IgD-negative memory B cell (primary cell): ENCODE results near the gene WSCD2. TPM values are rescaled to one million over a fixed set of nuclear protein-coding genes. Genes with fewer than 3 reads are reported as not detected.

Source experiments
- H3K27ac Mint-ChIP-seq, 3 donors: one replicate each; pipeline ENCODE4 v1.8.0; 2020 to 2022; ENCODE audit warnings: mild to moderate bottlenecking in 3 of 3, mixed read lengths in 3 of 3, moderate library complexity in 1 of 3
- H3K27me3 Mint-ChIP-seq: one replicate; pipeline ENCODE4 v1.8.0; 2021; ENCODE audit warnings: mixed read lengths
- H3K36me3 Mint-ChIP-seq: one replicate; pipeline ENCODE4 v1.8.0; 2020; ENCODE audit warnings: mild to moderate bottlenecking, mixed read lengths
- H3K4me1 Mint-ChIP-seq, 3 donors: one replicate each; pipeline ENCODE4 v1.8.0; 2020 to 2022; ENCODE audit warnings: mixed read lengths in 3 of 3, mild to moderate bottlenecking in 1 of 3
- H3K4me3 Mint-ChIP-seq, 4 donors: one replicate each; pipeline ENCODE4 v1.8.0; 2020 to 2022; ENCODE audit warnings: mild to moderate bottlenecking in 4 of 4, mixed read lengths in 4 of 4, moderate library complexity in 3 of 4
- H3K9me3 Mint-ChIP-seq, 3 donors: one replicate each; pipeline ENCODE4 v1.8.0; 2020 to 2021; ENCODE audit warnings: mixed read lengths in 3 of 3, mild to moderate bottlenecking in 1 of 3
- polyA plus RNA-seq: library from polyadenylated mRNA; unstranded; fragments of 300-500 nt; fragmentation: Illumina TruSeq; gene quantifications from one replicate; pipeline ENCODE4 v1.2.3, GENCODE V29; 2021

WSCD2 gene
- polyA plus RNA-seq, 1 donor from 2014 or later = 2.8 TPM

DNA sequence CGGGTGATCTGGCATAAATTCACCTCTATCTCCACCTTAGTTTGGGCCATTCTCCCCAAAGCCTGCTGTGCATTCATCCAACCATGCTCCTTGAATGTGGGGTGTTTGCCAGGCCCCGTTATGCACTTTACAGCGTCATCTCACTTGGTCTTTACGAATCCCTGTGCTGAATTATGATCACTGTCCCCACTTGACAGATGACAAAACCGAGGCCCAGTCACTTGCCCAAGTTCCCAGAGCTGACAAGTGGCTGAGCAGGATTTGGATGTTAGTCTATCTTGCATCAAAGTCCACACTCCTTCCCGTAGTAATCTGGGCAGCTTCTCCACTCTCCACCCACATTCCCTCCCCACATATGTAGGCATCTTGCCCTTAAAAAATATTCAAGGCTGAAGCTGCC is 44.8 kb downstream of the WSCD2 start:
- Mint-ChIP-seq H3K27ac (no peak overlapping the region), H3K4me3 (no peak overlapping the region), H3K9me3 (peaks cover 0 to 5% (median 0%) of the 10 kb centered on the region in 3 donors), H3K4me1 (no peaks in the 10 kb centered on the region), H3K27me3 (peaks cover 3% of the 10 kb centered on the region), H3K36me3 (peaks cover 2% of the 10 kb centered on the region)

GRCh38 chr12:108174641-108175040 is 45.6 kb downstream of the WSCD2 start:
- Mint-ChIP-seq H3K4me3 (no peak overlapping the region), H3K27ac (no peak overlapping the region), H3K36me3 (peaks cover 2% of the 10 kb centered on the region), H3K27me3 (peaks cover 3% of the 10 kb centered on the region), H3K9me3 (peaks cover 0 to 5% (median 0%) of the 10 kb centered on the region in 3 donors), H3K4me1 (no peaks in the 10 kb centered on the region)

GRCh38 chr12:108175310-108175709 is 46.2 kb downstream of the WSCD2 start:
- peaks cover 0 to under 1% (median 0%) of the 10 kb centered on the region in 3 donors for H3K4me1 Mint-ChIP-seq
- no peak overlapping the region for H3K4me3 Mint-ChIP-seq

DNA sequence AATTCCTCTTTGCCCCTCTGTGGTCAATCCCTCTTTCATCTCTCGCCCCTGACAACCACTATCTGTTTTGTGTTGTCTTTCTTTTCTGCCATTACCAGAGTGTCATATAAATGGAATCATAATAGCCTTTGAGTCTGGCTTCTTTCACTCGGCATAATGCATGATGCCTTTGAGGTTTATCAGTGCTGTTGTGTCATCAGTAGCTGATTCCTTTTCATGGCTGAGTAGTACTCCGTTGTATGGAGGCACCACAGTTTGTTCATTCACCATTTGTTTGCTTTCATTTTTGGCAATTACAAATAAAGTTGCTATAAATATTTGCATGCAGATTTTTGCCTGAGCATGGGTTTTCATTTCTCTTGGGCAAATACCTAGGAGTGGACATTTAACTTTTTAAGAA is 47.2 kb downstream of the WSCD2 start:
- peaks cover 0 to 5% (median 0%) of the 10 kb centered on the region in 3 donors for H3K9me3 Mint-ChIP-seq
- peaks cover 2% of the 10 kb centered on the region for H3K36me3 Mint-ChIP-seq
- H3K4me1 Mint-ChIP-seq = peaks cover 0 to 4% (median 0%) of the 10 kb centered on the region in 3 donors
- no peak overlapping the region for H3K27ac Mint-ChIP-seq
- H3K4me3 Mint-ChIP-seq = no peak overlapping the region
- peaks cover 3% of the 10 kb centered on the region for H3K27me3 Mint-ChIP-seq

More at GRCh38 chr12:108175310-108175709, 46.2 kb downstream of the WSCD2 start:
- Mint-ChIP-seq H3K9me3 (peaks cover 0 to 5% (median 0%) of the 10 kb centered on the region in 3 donors), H3K36me3 (peaks cover 2% of the 10 kb centered on the region), H3K27ac (no peak overlapping the region), H3K27me3 (peaks cover 3% of the 10 kb centered on the region)

DNA sequence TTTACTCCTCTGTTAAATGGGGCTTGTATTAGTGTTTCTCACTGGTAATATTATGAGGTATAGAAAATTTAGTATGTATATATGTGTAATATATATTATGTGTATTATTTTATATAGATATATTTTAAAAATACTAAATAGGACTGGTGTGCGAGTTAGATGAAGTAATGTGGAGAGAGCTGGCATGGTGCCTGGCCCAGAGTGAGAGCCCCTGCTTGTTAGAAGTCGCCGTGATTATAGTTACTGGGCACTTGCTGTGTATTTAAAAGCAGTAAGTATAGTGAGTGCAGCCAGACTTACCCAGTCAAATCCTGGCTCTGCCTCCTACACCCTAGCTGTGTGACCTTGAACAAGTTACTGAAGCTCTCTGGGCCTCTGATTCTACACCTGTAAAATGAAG is 48.0 kb downstream of the WSCD2 start:
- peaks cover 2% of the 10 kb centered on the region for H3K36me3 Mint-ChIP-seq

GRCh38 chr12:108179305-108179704 is 50.2 kb downstream of the WSCD2 start:
- Mint-ChIP-seq H3K36me3 (peaks cover 2% of the 10 kb centered on the region), H3K9me3 (peaks cover 0 to 5% (median 0%) of the 10 kb centered on the region in 3 donors), H3K27ac (no peak overlapping the region), H3K4me3 (no peak overlapping the region), H3K4me1 (peaks cover 0 to 4% (median 0%) of the 10 kb centered on the region in 3 donors), H3K27me3 (peaks cover 3% of the 10 kb centered on the region)

More for the DNA sequence above, 48.0 kb downstream of the WSCD2 start:
- Mint-ChIP-seq H3K4me3 (no peak overlapping the region), H3K27ac (no peak overlapping the region), H3K27me3 (peaks cover 3% of the 10 kb centered on the region), H3K9me3 (peaks cover 0 to 5% (median 0%) of the 10 kb centered on the region in 3 donors), H3K4me1 (peaks cover 0 to 4% (median 0%) of the 10 kb centered on the region in 3 donors)

GRCh38 chr12:108180255-108181094 is 51.4 kb downstream of the WSCD2 start:
- Mint-ChIP-seq H3K4me3 (no peak overlapping the region), H3K27me3 (peaks cover 3% of the 10 kb centered on the region), H3K9me3 (peaks cover 0 to 5% (median 0%) of the 10 kb centered on the region in 3 donors), H3K4me1 (peaks cover 0 to 4% (median 0%) of the 10 kb centered on the region in 3 donors), H3K27ac (no peak overlapping the region), H3K36me3 (peaks cover 2% of the 10 kb centered on the region)

GRCh38 chr12:108181095-108181454 is 52.0 kb downstream of the WSCD2 start:
- Mint-ChIP-seq H3K27ac (no peak overlapping the region), H3K4me1 (peaks cover 0 to 4% (median 0%) of the 10 kb centered on the region in 3 donors), H3K9me3 (peaks cover 0 to 4% (median 0%) of the 10 kb centered on the region in 3 donors), H3K27me3 (peaks cover 3% of the 10 kb centered on the region), H3K36me3 (peaks cover 1% of the 10 kb centered on the region), H3K4me3 (no peak overlapping the region)

DNA sequence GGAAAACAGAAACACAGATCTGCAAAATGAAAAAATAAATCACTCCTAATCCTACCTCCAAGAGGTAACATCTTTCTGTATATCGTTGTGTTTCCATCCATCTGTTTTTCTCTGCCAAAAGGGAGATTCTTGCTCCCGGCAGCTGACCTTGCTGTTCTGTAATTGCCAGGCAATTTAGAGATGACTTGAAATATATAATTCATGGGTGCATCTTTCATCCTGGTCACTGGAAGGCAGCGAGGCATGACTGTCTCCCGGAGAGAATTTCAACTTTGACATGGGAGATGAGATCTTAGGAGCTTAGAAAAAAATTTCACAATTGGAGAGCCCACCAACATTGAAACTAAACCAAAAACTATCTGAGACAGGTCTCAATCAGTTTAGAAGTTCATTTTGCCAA is 53.0 kb downstream of the WSCD2 start:
- H3K9me3 Mint-ChIP-seq = no peaks in the 10 kb centered on the region
- peaks cover 0 to 4% (median 0%) of the 10 kb centered on the region in 3 donors for H3K4me1 Mint-ChIP-seq
- H3K27ac Mint-ChIP-seq = no peak overlapping the region
- H3K4me3 Mint-ChIP-seq = no peak overlapping the region
- no peaks in the 10 kb centered on the region for H3K36me3 Mint-ChIP-seq
- H3K27me3 Mint-ChIP-seq = no peaks in the 10 kb centered on the region

DNA sequence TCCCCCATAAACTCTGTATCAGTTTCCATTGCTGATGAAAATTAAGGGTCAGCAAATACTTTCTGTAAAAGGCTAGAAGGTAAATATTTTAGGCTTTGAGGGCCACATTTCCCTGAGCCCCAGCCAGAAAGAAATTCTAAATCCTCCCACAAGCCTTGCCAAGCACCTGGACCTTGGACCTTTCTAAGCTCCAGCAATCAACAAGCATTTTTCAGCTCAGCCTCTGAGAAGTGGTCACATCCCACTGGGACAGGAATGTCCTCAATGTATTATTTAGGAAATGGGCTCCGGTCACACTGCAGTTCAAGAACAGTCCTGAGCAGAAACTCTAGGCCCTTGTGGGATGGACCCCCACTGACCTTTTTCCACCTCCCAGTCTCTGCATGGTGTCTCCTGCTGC is 55.9 kb downstream of the WSCD2 start:
- H3K4me1 Mint-ChIP-seq = peaks cover 0 to 4% (median 0%) of the 10 kb centered on the region in 3 donors
- no peak overlapping the region for H3K4me3 Mint-ChIP-seq
- no peaks in the 10 kb centered on the region for H3K9me3 Mint-ChIP-seq
- no peaks in the 10 kb centered on the region for H3K27me3 Mint-ChIP-seq
- H3K36me3 Mint-ChIP-seq = no peaks in the 10 kb centered on the region
- H3K27ac Mint-ChIP-seq = no peak overlapping the region

DNA sequence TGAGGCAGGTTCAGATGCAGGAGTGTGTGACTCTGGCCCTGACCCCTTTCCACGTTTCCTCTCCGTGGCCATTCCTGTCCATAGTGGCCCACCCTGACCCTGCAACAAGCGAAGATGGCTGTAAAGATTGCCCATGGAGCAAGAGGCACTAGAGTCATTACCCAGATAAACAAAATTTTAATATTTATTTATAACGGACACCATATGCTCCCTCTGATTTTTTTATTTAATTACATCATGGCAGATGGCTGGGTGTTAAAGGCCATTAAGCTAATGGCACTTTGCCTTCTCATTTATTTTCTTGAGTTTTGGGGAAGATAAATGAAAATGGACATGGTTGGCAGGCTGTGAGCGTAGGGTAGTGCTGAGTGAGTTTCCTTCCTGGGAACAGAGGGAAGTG is 58.7 kb downstream of the WSCD2 start:
- no peaks in the 10 kb centered on the region for H3K36me3 Mint-ChIP-seq
- no peak overlapping the region for H3K4me3 Mint-ChIP-seq
- no peak overlapping the region for H3K27ac Mint-ChIP-seq
- H3K4me1 Mint-ChIP-seq = peaks cover 4 to 5% (median 5%) of the 10 kb centered on the region in 3 donors
- no peaks in the 10 kb centered on the region for H3K9me3 Mint-ChIP-seq
- H3K27me3 Mint-ChIP-seq = no peaks in the 10 kb centered on the region

DNA sequence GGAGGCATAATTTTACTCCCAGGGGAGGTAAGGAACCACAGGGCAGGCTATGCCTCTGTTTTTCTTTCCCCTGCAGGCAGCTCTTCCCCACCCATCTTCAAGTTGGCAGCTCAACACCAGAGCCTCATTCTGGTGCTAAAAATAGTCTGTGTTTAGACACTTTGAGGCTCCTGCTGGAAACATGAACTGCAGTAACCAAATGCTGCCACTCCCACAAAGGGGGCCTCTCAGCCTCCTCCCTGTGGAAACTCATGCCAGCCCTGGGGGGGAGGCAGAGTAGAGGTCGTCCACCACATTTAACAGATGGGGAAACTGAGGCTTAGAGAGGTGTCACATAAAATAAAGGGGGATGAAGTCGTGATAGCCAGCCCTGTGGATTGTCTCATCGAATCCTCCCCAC is 61.4 kb downstream of the WSCD2 start:
- H3K4me1 Mint-ChIP-seq = peaks cover 4 to 10% (median 8%) of the 10 kb centered on the region in 3 donors
- H3K36me3 Mint-ChIP-seq = no peaks in the 10 kb centered on the region
- no peaks in the 10 kb centered on the region for H3K27me3 Mint-ChIP-seq
- H3K9me3 Mint-ChIP-seq = no peaks in the 10 kb centered on the region
- H3K4me3 Mint-ChIP-seq = no peak overlapping the region
- no peak overlapping the region for H3K27ac Mint-ChIP-seq

DNA sequence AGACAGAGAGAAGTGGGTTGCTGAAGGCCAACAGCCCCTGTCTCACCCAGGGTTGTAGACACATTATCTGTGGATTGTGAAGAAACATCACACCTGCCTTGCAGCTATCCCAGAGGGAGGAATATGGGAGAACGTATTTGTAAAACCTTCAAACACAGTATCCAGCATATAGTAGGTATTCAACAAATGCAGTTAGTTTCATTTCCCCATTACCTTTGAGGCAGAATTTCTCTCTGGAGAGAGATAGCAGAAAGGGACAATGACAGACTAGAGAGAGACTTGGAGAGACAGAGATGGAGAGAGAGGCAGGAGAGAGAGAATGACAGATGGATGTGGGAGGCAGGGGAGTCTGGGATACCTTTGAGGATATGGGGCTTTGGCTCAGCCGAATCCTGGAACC is 62.0 kb downstream of the WSCD2 start:
- H3K4me3 Mint-ChIP-seq = no peak overlapping the region
- no peaks in the 10 kb centered on the region for H3K36me3 Mint-ChIP-seq

DNA sequence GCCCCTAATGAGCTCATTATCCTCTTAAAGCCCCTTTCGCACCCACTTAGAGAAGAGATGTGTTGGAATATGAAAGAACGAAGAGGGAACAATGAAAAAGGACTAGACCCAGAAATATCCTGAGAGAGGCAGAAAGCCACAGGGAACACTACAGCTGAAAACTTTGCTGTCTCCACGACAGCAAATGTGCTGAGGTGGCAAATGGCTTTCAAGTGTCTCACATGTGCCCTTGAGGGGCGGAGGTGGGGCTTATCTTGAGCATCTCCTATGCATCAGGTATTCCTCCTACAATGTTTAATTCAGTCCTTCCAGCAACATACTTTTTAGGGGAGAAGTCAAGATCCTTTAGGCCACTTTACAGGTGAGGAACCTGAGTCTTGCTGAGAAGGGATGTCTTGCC is 62.9 kb downstream of the WSCD2 start:
- no peak overlapping the region for H3K27ac Mint-ChIP-seq
- H3K36me3 Mint-ChIP-seq = no peaks in the 10 kb centered on the region
- no peak overlapping the region for H3K4me3 Mint-ChIP-seq
- no peaks in the 10 kb centered on the region for H3K27me3 Mint-ChIP-seq
- H3K4me1 Mint-ChIP-seq = peaks cover 4 to 10% (median 8%) of the 10 kb centered on the region in 3 donors
- no peaks in the 10 kb centered on the region for H3K9me3 Mint-ChIP-seq

More for the DNA sequence above, 62.0 kb downstream of the WSCD2 start:
- H3K27ac Mint-ChIP-seq = no peak overlapping the region
- H3K4me1 Mint-ChIP-seq = peaks cover 4 to 10% (median 8%) of the 10 kb centered on the region in 3 donors
- H3K9me3 Mint-ChIP-seq = no peaks in the 10 kb centered on the region
- no peaks in the 10 kb centered on the region for H3K27me3 Mint-ChIP-seq

DNA sequence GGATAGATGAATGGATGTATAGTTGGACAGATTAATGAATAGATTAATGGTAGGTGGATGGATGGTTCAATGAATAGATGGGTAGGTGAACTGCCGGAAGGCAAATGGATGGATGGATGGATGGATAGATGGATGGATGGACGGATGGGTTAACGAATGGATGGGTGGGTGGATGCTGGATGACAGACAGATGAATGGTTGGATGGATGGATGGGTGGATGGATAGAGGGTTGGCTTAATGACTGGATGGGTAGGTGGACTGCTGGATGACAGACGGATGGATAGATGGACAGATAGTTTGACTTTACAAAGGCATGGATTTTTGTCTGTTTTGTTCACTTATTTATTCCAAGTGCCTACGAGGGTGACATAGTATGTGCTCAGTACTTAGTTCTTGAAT is 64.4 kb downstream of the WSCD2 start:
- Mint-ChIP-seq H3K4me1 (peaks cover 4 to 10% (median 8%) of the 10 kb centered on the region in 3 donors), H3K27ac (no peak overlapping the region), H3K36me3 (no peaks in the 10 kb centered on the region), H3K9me3 (no peaks in the 10 kb centered on the region), H3K27me3 (no peaks in the 10 kb centered on the region), H3K4me3 (peak overlapping the region in 1 of 4 donors; percentile 5)

DNA sequence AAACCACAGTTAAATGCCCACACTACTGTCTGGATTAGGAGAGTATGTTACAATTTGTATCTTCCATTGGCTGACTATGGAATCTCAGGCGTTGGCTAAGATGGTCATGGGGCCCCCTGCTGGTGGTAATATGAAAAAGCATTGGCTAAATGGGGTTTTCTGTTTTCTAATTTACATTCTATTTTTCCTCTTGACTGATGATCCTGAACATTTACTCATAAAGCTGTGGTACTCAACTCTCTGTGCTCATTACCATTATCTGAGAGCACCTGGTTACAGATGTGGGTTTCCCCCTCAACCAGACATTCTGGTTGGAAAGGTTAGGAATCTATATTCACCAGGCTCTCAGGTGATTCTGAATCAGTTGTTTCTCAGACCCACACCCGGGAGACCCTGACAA is 64.8 kb downstream of the WSCD2 start:
- Mint-ChIP-seq H3K27ac (no peak overlapping the region), H3K4me1 (peaks cover 4 to 10% (median 8%) of the 10 kb centered on the region in 3 donors), H3K9me3 (no peaks in the 10 kb centered on the region), H3K36me3 (no peaks in the 10 kb centered on the region), H3K4me3 (peak overlapping the region in 1 of 4 donors; percentile 1), H3K27me3 (no peaks in the 10 kb centered on the region)
